ENCODE measurements around the gene ASTN2. TPM values are rescaled to one million over a fixed set of nuclear protein-coding genes. Genes with fewer than 3 reads are reported as not detected.

Gene ASTN2
- total and polyA plus RNA-seq, 3 donors from 2014 or later: 55.7 to 157 (median 117) TPM

DNA sequence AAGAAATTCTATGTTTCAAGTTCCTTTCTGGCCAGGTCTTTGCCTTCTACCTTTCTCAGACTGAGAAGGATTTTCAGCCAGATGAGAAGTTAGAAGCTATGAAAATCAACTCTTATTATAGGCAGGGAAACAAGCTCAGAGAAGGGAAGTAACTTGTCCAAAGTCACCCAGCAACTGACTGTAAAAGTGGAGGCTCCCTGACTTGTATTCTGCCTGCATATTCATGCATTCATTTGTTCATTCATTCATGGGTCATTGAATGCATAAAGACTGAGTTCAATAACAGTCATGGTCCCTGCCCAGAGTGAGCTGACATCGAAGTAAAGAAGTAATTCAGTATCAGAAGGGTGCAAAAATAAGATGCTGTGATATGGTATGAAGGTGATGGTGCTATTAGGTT lies 1021.7 kb downstream of the ASTN2 start:
- WGBS, 2 donors: 93 to 94% methylated on average over 1 of the region's 1 CpG
- TF ChIP-seq, protein P1, sequence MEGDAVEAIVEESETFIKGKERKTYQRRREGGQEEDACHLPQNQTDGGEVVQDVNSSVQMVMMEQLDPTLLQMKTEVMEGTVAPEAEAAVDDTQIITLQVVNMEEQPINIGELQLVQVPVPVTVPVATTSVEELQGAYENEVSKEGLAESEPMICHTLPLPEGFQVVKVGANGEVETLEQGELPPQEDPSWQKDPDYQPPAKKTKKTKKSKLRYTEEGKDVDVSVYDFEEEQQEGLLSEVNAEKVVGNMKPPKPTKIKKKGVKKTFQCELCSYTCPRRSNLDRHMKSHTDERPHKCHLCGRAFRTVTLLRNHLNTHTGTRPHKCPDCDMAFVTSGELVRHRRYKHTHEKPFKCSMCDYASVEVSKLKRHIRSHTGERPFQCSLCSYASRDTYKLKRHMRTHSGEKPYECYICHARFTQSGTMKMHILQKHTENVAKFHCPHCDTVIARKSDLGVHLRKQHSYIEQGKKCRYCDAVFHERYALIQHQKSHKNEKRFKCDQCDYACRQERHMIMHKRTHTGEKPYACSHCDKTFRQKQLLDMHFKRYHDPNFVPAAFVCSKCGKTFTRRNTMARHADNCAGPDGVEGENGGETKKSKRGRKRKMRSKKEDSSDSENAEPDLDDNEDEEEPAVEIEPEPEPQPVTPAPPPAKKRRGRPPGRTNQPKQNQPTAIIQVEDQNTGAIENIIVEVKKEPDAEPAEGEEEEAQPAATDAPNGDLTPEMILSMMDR (IDR thresholded peaks at IDR 0.05): no peak
- no peak for TF ChIP-seq POLR2A (IDR thresholded peaks at IDR 0.05)
- Histone ChIP-seq H3K27me3 (no peaks in the 10 kb centered on the region), H3K4me1 (peaks cover 7% of the 10 kb centered on the region), H3K4me3 (no peak overlapping the region), H3K27ac (no peak overlapping the region), H3K36me3 (ENCODE audit: low read depth, missing control alignments) (no peaks in the 10 kb centered on the region), H3K9me3 (no peaks in the 10 kb centered on the region)
- DNase-seq: no peak
- intact Hi-C loops (cut with DNase I; ENCODE audit: low total_unique reads): no loop called here

DNA sequence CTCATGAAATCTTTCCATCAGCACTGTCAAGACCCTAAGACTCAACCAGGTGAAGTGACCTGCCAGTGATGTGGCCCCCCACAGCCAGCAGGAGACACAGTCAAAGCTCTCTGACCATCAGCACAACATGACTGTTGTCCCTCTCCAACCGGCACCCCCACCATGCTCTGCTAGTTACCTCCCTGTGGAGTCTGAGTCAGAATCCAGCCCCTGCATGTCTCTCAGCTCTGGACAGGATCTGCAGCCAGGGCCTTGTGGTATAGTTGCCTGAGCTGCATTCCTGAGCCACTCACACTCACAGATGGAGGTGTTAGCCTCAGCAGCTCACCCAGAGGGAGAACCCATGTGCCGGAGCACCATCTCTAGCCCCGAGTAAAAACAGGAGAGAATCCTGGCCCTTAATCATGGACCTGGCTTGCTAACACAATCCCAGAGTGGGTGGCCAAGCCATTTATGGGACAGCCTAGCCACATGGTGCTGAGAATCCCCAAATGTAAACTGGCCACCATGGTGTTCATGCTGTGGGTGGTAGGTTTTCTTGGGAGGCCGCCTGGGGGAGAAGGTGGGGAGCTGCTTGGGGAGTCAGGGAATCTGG lies 1023.5 kb downstream of the ASTN2 start:
- H3K36me3 ChIP-seq (ENCODE audit: low read depth, missing control alignments): no peaks in the 10 kb centered on the region
- intact Hi-C loops (cut with DNase I; ENCODE audit: low total_unique reads): no loop called here
- H3K27me3 ChIP-seq: no peaks in the 10 kb centered on the region
- no peak for DNase-seq
- no peak overlapping the region for H3K27ac ChIP-seq
- no peak for TF ChIP-seq POLR2A (IDR thresholded peaks at IDR 0.05)
- TF ChIP-seq, protein P1 (IDR thresholded peaks at IDR 0.05): no peak
- no peak overlapping the region for H3K4me3 ChIP-seq
- H3K4me1 ChIP-seq: peaks cover 7% of the 10 kb centered on the region
- 94 to 98% methylated on average over 4 of the region's 4 CpGs for WGBS, 2 donors
- H3K9me3 ChIP-seq: no peaks in the 10 kb centered on the region

DNA sequence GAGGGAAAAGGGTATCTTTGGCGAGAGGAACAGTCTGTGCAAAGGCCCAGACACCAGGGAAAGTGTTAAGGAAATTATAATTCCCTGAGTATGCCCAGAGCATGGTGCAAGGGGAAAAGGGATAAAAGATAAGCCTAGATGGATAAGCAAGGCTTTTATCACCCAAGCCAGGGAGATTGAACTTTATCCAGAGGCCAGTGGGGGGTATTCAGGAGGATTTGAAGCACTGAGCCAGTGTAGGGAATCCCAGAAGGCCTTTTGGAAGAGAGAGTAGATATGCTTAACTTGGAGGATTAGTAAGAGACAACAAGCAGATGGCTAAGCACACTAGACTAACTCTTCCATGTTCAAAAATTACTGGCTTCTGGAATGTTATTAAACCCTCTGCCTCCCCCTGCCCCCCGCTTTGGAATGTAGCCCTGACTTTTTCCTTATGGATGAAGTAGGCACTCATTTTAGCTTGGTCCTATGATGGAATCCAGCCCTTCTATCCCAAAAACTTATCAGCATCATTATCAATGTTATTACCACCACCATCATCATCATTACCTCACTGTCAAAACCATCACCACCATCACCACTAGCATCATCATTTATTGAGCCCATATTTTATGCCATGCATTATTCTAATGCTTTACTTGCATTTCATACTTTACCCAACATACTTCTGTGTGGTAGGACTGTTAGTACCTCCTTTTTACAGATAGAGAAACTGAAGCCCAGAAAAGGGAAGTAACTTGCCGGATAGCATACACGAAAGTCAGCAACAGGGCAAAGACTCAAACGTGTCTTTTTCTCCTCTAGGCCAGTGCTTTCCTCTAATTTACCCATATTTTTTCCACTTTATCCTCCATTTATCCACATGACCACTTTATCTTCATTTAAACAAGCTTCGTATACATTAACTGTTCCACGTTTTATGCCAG lies 1024.3 kb downstream of the ASTN2 start:
- intact Hi-C loops (cut with DNase I; ENCODE audit: low total_unique reads): no loop called here
- no peak overlapping the region for H3K27ac ChIP-seq
- no peaks in the 10 kb centered on the region for H3K27me3 ChIP-seq
- H3K9me3 ChIP-seq: no peaks in the 10 kb centered on the region
- no peak for DNase-seq
- peaks cover 7% of the 10 kb centered on the region for H3K4me1 ChIP-seq
- WGBS, 2 donors: 81 to 92% methylated on average over 7 of the region's 7 CpGs
- TF ChIP-seq, protein P1 (IDR thresholded peaks at IDR 0.05): no peak
- TF ChIP-seq POLR2A (IDR thresholded peaks at IDR 0.05): no peak
- no peaks in the 10 kb centered on the region for H3K36me3 ChIP-seq (ENCODE audit: low read depth, missing control alignments)
- no peak overlapping the region for H3K4me3 ChIP-seq

DNA sequence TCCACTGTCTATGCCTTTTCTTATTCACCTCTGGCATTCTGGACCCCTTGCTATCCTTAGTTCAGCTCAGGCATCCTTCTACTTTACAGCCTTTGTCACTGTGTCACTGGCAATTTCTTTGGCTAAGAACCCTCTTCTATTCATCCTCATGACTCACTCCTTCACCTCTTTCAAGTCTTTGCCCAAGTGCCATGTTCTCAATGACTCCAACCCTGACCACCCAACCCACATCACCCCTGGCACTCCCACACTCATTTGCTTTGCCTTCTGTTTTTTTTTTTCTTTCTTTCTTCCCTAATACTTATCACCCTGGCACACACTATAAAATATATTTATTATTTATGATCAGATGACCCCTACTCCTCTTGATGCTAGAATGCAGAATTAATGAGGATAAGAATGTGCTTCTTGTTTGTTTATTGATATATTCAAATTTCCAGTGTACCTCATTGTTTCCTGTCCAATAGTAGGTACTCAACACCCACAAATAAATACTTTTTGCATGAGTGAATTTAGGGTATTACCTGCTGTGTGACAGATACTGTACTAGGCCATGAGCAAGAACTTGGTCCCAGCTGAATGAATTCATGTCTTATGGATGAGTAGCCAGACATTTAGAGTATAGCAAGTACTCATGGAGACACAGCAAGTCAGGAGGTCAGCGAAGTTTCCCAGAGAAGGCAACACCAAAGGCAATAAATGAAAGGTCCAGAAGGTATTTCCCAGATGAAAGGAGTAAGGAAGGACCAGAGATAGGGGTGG lies 1025.1 kb downstream of the ASTN2 start:
- intact Hi-C loops (cut with DNase I; ENCODE audit: low total_unique reads): no loop called here
- Histone ChIP-seq H3K9me3 (no peaks in the 10 kb centered on the region), H3K36me3 (ENCODE audit: low read depth, missing control alignments) (no peaks in the 10 kb centered on the region), H3K4me1 (no peaks in the 10 kb centered on the region), H3K27me3 (no peaks in the 10 kb centered on the region), H3K27ac (no peak overlapping the region), H3K4me3 (no peak overlapping the region)
- DNase-seq: no peak
- WGBS, 2 donors: 100% methylated on average over 1 of the region's 1 CpG
- no peak for TF ChIP-seq POLR2A (IDR thresholded peaks at IDR 0.05)
- TF ChIP-seq, protein P1 (IDR thresholded peaks at IDR 0.05): no peak

Data from testis (tissue), 3 donors.